Measurements from ENCODE around the gene SLC46A1.

GRCh38 chr17:28370744-28371103 is 35.3 kb downstream of the SLC46A1 start:
- no peak for TF ChIP-seq CTCF (conservative IDR thresholded peaks at IDR 0.05 in 1 of 2, IDR thresholded peaks at IDR 0.05 in 1 of 2; ENCODE audit: extremely low read depth in 1 of 2, insufficient read depth in 1 of 2, low read depth in 1 of 2, low read length in 2 of 2)
- TF ChIP-seq EZH2 (IDR thresholded peaks at IDR 0.05; ENCODE audit: borderline replicate concordance, low read length): no peak
